ENCODE measurements around the gene FNDC7.
"Not testable (repeated sequence)": the region's sequence is repeated elsewhere in the genome, so short reads cannot be mapped to it uniquely, and the experiment has no call there.

FNDC7 gene

GRCh38 chr1:108712606-108713150, at the start of gene FNDC7:
Gene FNDC7 (plus strand): TSS chr1:108712908. CDS start chr1:108712934, 26 bp downstream.
- DNase-seq (ENCODE audit: low read depth in 2 of 2) = no peak

- DNase-seq (ENCODE audit: low read depth in 2 of 2) = no peak
These were observed 49.6 kb upstream of the FNDC7 start for GRCh38 chr1:108663074-108663473.

- DNase-seq (ENCODE audit: low read depth in 2 of 2) = no peak
These were observed 48.2 kb upstream of the FNDC7 start for GRCh38 chr1:108664481-108664880.

- DNase-seq (ENCODE audit: low read depth in 2 of 2) = no peak
These were observed 47.6 kb upstream of the FNDC7 start for GRCh38 chr1:108665067-108665466.

- no peak for DNase-seq (ENCODE audit: low read depth in 2 of 2)
These were observed 46.9 kb upstream of the FNDC7 start for GRCh38 chr1:108665771-108666170.

- DNase-seq (ENCODE audit: low read depth in 2 of 2) = not testable (repeated sequence)
These were observed 45.3 kb upstream of the FNDC7 start for GRCh38 chr1:108667422-108667821.

GRCh38 chr1:108668777-108669176, 43.9 kb upstream of the FNDC7 start:
- DNase-seq (ENCODE audit: low read depth in 2 of 2) = no peak

GRCh38 chr1:108669679-108670078, 43.0 kb upstream of the FNDC7 start:
- DNase-seq (ENCODE audit: low read depth in 2 of 2) = no peak

GRCh38 chr1:108670131-108670773, 42.5 kb upstream of the FNDC7 start:
- DNase-seq (ENCODE audit: low read depth in 2 of 2) = no peak

- no peak for DNase-seq (ENCODE audit: low read depth in 2 of 2)
These were observed 41.6 kb upstream of the FNDC7 start for GRCh38 chr1:108671143-108671542.

- DNase-seq (ENCODE audit: low read depth in 2 of 2) = no peak
These were observed 34.0 kb upstream of the FNDC7 start for GRCh38 chr1:108678706-108679105.

GRCh38 chr1:108679586-108680213, 33.0 kb upstream of the FNDC7 start:
- DNase-seq (ENCODE audit: low read depth in 2 of 2) = no peak

GRCh38 chr1:108681701-108682100, 31.0 kb upstream of the FNDC7 start:
- DNase-seq (ENCODE audit: low read depth in 2 of 2) = not testable (repeated sequence)

GRCh38 chr1:108685529-108685928, 27.2 kb upstream of the FNDC7 start:
- DNase-seq (ENCODE audit: low read depth in 2 of 2) = no peak

- DNase-seq (ENCODE audit: low read depth in 2 of 2) = peak; percentile 61 to 73
These were observed 25.9 kb upstream of the FNDC7 start for GRCh38 chr1:108686614-108687313.

- DNase-seq (ENCODE audit: low read depth in 2 of 2) = no peak
These were observed 21.4 kb upstream of the FNDC7 start for GRCh38 chr1:108691128-108691941.

GRCh38 chr1:108691942-108692723, 20.6 kb upstream of the FNDC7 start, which contains the start of gene PRPF38B:
Gene PRPF38B (plus strand): TSS chr1:108692310. CDS start chr1:108692592, 282 bp downstream.
- DNase-seq (ENCODE audit: low read depth in 2 of 2) = peak; percentile 64 to 68

GRCh38 chr1:108692724-108693655, 19.7 kb upstream of the FNDC7 start:
- peak in 1 of 2 experiments; percentile 29 for DNase-seq (ENCODE audit: low read depth in 2 of 2)

GRCh38 chr1:108695535-108695934, 17.2 kb upstream of the FNDC7 start:
- no peak for DNase-seq (ENCODE audit: low read depth in 2 of 2)

Measured in fibroblast of skin of left biceps (primary cell).